CD14-positive monocyte (primary cell): ENCODE results near the gene IRF2. TPM values are rescaled to one million over a fixed set of nuclear protein-coding genes. Genes with fewer than 3 reads are reported as not detected.
A peak's percentile ranks its signal among the peaks of the same experiment; 100 is the strongest.

Experiments
- DNase-seq, 3 donors: peaks; one replicate each; pipeline ENCODE4 v3.0.0-alpha.2; 2011 to 2022
- H2AFZ ChIP-seq: 2 replicates; pipeline ENCODE4 v1.6.0; 2012; ENCODE audit warnings: mild to moderate bottlenecking, low read depth, low read length, inconsistent platforms; ENCODE audit not compliant: insufficient read depth, poor library complexity, severe bottlenecking
- H3K27ac ChIP-seq, 2 donors: 1 replicate in 1 of 2; 2 replicates in 1 of 2; pipeline ENCODE4 v1.5.1; 2012 to 2013; ENCODE audit warnings: low read length in 2 of 2, control low read depth in 1 of 2, inconsistent platforms in 1 of 2, low read depth in 1 of 2, mild to moderate bottlenecking in 1 of 2
- H3K27me3 ChIP-seq, 2 donors: one replicate each; pipeline versions ENCODE4 v1.6.0 to v1.6.1; 2011 to 2013; ENCODE audit warnings: low read length in 2 of 2; ENCODE audit not compliant: control insufficient read depth in 2 of 2, insufficient read depth in 2 of 2
- H3K36me3 ChIP-seq, 2 donors: replicated peaks in 1 of 2; 1 replicate in 1 of 2; 2 replicates in 1 of 2; pipeline versions ENCODE4 v1.5.1 to v1.6.1; 2012 to 2013; ENCODE audit warnings: low read length in 2 of 2, control low read depth in 1 of 2, inconsistent platforms in 1 of 2, mild to moderate bottlenecking in 1 of 2; ENCODE audit not compliant: insufficient read depth in 2 of 2, control insufficient read depth in 1 of 2
- H3K4me1 ChIP-seq, 2 donors: 1 replicate in 1 of 2; 2 replicates in 1 of 2; pipeline versions ENCODE4 v1.5.1 to v1.6.1; 2012 to 2013; ENCODE audit warnings: low read length in 2 of 2, control low read depth in 1 of 2, inconsistent platforms in 1 of 2, mild to moderate bottlenecking in 1 of 2, moderate library complexity in 1 of 2; ENCODE audit not compliant: insufficient read depth in 2 of 2, control insufficient read depth in 1 of 2
- H3K4me2 ChIP-seq: replicated peaks from 2 replicates; pipeline ENCODE3; 2012; ENCODE audit warnings: low read length, moderate library complexity, mild to moderate bottlenecking; ENCODE audit not compliant: poor library complexity, severe bottlenecking; ENCODE audit errors: extremely low read depth
- H3K4me3 ChIP-seq, 3 experiments: fragments of 200-600 bp in 1 of 3; sonication (generic) in 1 of 3; replicated peaks in 1 of 3; 1 replicate in 2 of 3; 2 replicates in 1 of 3; pipeline ENCODE4 v1.5.1; 2011 to 2013; ENCODE audit warnings: low read length in 3 of 3, mild to moderate bottlenecking in 3 of 3, control low read depth in 2 of 3, low read depth in 2 of 3, inconsistent platforms in 1 of 3, moderate library complexity in 1 of 3
- H3K79me2 ChIP-seq: 2 replicates; pipeline ENCODE4 v1.6.0; 2012; ENCODE audit warnings: mild to moderate bottlenecking, control low read depth, inconsistent platforms, low read length, moderate library complexity; ENCODE audit not compliant: insufficient read depth
- H3K9ac ChIP-seq: 2 replicates; pipeline ENCODE4 v1.6.0; 2017; ENCODE audit warnings: low read length, mild to moderate bottlenecking; ENCODE audit not compliant: insufficient read depth, poor library complexity, severe bottlenecking
- H3K9me3 ChIP-seq, 2 donors: replicated peaks in 1 of 2; 1 replicate in 1 of 2; 2 replicates in 1 of 2; pipeline versions ENCODE4 v1.5.1 to v1.6.1; 2012 to 2013; ENCODE audit warnings: low read length in 2 of 2, control low read depth in 1 of 2; ENCODE audit not compliant: control insufficient read depth in 1 of 2, insufficient read depth in 1 of 2
- H4K20me1 ChIP-seq: 2 replicates; pipeline ENCODE4 v1.6.0; 2012; ENCODE audit warnings: mild to moderate bottlenecking, low read length, control low read depth, moderate library complexity; ENCODE audit not compliant: insufficient read depth
- H3K27ac Mint-ChIP-seq, 7 donors: one replicate each; pipeline ENCODE4 v1.8.0; 2020; ENCODE audit warnings: mild to moderate bottlenecking in 7 of 7, mixed read lengths in 7 of 7, moderate library complexity in 6 of 7, inconsistent platforms in 2 of 7
- H3K27me3 Mint-ChIP-seq, 3 donors: one replicate each; pipeline ENCODE4 v1.8.0; 2021 to 2022; ENCODE audit warnings: low read depth in 3 of 3, mild to moderate bottlenecking in 3 of 3, mixed read lengths in 3 of 3, moderate library complexity in 3 of 3, inconsistent platforms in 1 of 3
- H3K36me3 Mint-ChIP-seq, 2 donors: one replicate each; pipeline ENCODE4 v1.8.0; 2020; ENCODE audit warnings: mixed read lengths in 2 of 2, inconsistent platforms in 1 of 2, mild to moderate bottlenecking in 1 of 2
- H3K4me1 Mint-ChIP-seq: one replicate; pipeline ENCODE4 v1.8.0; 2020; ENCODE audit warnings: mild to moderate bottlenecking, mixed read lengths
- H3K4me3 Mint-ChIP-seq, 2 donors: one replicate each; pipeline ENCODE4 v1.8.0; 2020; ENCODE audit warnings: mild to moderate bottlenecking in 2 of 2, mixed read lengths in 2 of 2, moderate library complexity in 1 of 2
- H3K9me3 Mint-ChIP-seq, 7 donors: one replicate each; pipeline ENCODE4 v1.8.0; 2020 to 2022; ENCODE audit warnings: mixed read lengths in 7 of 7, mild to moderate bottlenecking in 6 of 7, moderate library complexity in 6 of 7, inconsistent platforms in 2 of 7
- CTCF ChIP-seq: fragments of 200-600 bp; IDR thresholded peaks from one replicate; pipeline ENCODE4 v1.8.0; 2022; ENCODE audit warnings: antibody characterized with exemption, mild to moderate bottlenecking
- WGBS: methylation state at CpG from one replicate; pipeline ENCODE4 v1.1.5; 2013; ENCODE audit warnings: missing lambda C conversion rate; ENCODE audit not compliant: insufficient coverage; 5-methylcytosine and 5-hydroxymethylcytosine counted together
- intact Hi-C, 2 donors: fragments of 100-400 bp; cut with micrococcal nuclease; formaldehyde crosslinking; loops; one replicate each; pipeline versions ENCODE4 v1.15.0 to v1.15.1; 2023
- polyA plus RNA-seq, 3 donors: library from polyadenylated mRNA; depleted of rRNA in 1 of 3; unstranded in 2 of 3; stranded (reverse) in 1 of 3; fragments of 300-500 nt in 2 of 3; fragments of >200 nt in 1 of 3; fragmentation: Illumina TruSeq in 2 of 3; gene quantifications; 1 replicate in 2 of 3; 2 replicates in 1 of 3; pipeline ENCODE4 v1.2.3, GENCODE V29; 2012 to 2021

IRF2 gene
- polyA plus RNA-seq, 3 donors: 51.3 to 76.8 (median 56.1) TPM

- 81% methylated on average over 4 of the region's 7 CpGs for WGBS
- Histone ChIP-seq H3K36me3 (no peaks in the 10 kb centered on the region), H3K9ac (no peak overlapping the region), H4K20me1 (no peaks in the 10 kb centered on the region), H3K27me3 (no peaks in the 10 kb centered on the region), H3K27ac (no peak overlapping the region), H2AFZ (no peak overlapping the region), H3K4me1 (peaks cover 38 to 40% of the 10 kb centered on the region in 2 donors), H3K9me3 (no peaks in the 10 kb centered on the region), H3K4me3 (no peak overlapping the region), H3K4me2 (no peak overlapping the region), H3K79me2 (no peaks in the 10 kb centered on the region)
- peak overlapping the region in 2 of 7 donors; percentile 2 to 51 for H3K27ac Mint-ChIP-seq
- intact Hi-C loops: no loop called here
- H3K4me3 Mint-ChIP-seq: no peak overlapping the region
- peaks cover 0 to 4% (median 0%) of the 10 kb centered on the region in 3 donors for H3K27me3 Mint-ChIP-seq
- peaks cover 0 to 7% of the 10 kb centered on the region in 2 donors for H3K36me3 Mint-ChIP-seq
- peaks cover 0 to 2% (median 0%) of the 10 kb centered on the region in 7 donors for H3K9me3 Mint-ChIP-seq
- H3K4me1 Mint-ChIP-seq: peaks cover 47% of the 10 kb centered on the region
- DNase-seq: peak; percentile 37 to 57 (median 41)
- TF ChIP-seq CTCF: peak; percentile 52
Measured at GRCh38 chr4:184506527-184507121, 32.3 kb upstream of the IRF2 start.

- H3K4me3 ChIP-seq: peak overlapping the region in 1 of 3 experiments; percentile 4
- DNase-seq: no peak
- no peaks in the 10 kb centered on the region for H3K36me3 ChIP-seq
- H3K9me3 ChIP-seq: no peaks in the 10 kb centered on the region
- H3K9ac ChIP-seq: peak overlapping the region; percentile 11
- no peaks in the 10 kb centered on the region for H3K79me2 ChIP-seq
- H3K27ac Mint-ChIP-seq: peak overlapping the region in 5 of 7 donors; percentile 6 to 68 (median 58)
- H2AFZ ChIP-seq: peak overlapping the region; percentile 25
- intact Hi-C loops: no loop called here
- peaks cover 19 to 22% of the 10 kb centered on the region in 2 donors for H3K4me1 ChIP-seq
- no peaks in the 10 kb centered on the region for H3K27me3 ChIP-seq
- H3K4me2 ChIP-seq: peak overlapping the region; percentile 37
- H3K4me1 Mint-ChIP-seq: peaks cover 32% of the 10 kb centered on the region
- peak overlapping the region in 1 of 2 donors; percentile 22 for H3K27ac ChIP-seq
- peaks cover 0 to 7% of the 10 kb centered on the region in 2 donors for H3K36me3 Mint-ChIP-seq
- H3K9me3 Mint-ChIP-seq: no peaks in the 10 kb centered on the region
- WGBS: 62% methylated on average over 9 of the region's 11 CpGs
- H4K20me1 ChIP-seq: no peaks in the 10 kb centered on the region
- peak overlapping the region; percentile 51 to 78 for H3K4me3 Mint-ChIP-seq
- H3K27me3 Mint-ChIP-seq: peaks cover 0 to 4% (median 0%) of the 10 kb centered on the region in 3 donors
- no peak for TF ChIP-seq CTCF
Measured at GRCh38 chr4:184504385-184504784, 30.0 kb upstream of the IRF2 start.
